LNCAP (cell line): ENCODE results near the gene GPR42.

Experiments used
- CTCF ChIP-seq: fragments of 450-650 bp; IDR thresholded peaks from 2 replicates; pipeline ENCODE4 v1.5.1; 2017; ENCODE audit warnings: mild to moderate bottlenecking

The GPR42 gene

GRCh38 chr19:35399948-35400772, 29.3 kb downstream of the GPR42 start:
- TF ChIP-seq CTCF = no peak

GRCh38 chr19:35400773-35401100, 29.9 kb downstream of the GPR42 start:
- TF ChIP-seq CTCF = no peak

- no peak for TF ChIP-seq CTCF
Measured at GRCh38 chr19:35403116-35403760, 32.4 kb downstream of the GPR42 start.

GRCh38 chr19:35404879-35405622, 34.2 kb downstream of the GPR42 start:
- no peak for TF ChIP-seq CTCF

GRCh38 chr19:35407619-35408018, 36.8 kb downstream of the GPR42 start:
- TF ChIP-seq CTCF = no peak

GRCh38 chr19:35408284-35409171, 37.7 kb downstream of the GPR42 start:
- TF ChIP-seq CTCF = no peak

GRCh38 chr19:35409191-35409590, 38.3 kb downstream of the GPR42 start:
- no peak for TF ChIP-seq CTCF
